ENCODE measurements around the gene IRF4. TPM values are rescaled to one million over a fixed set of nuclear protein-coding genes. Genes with fewer than 3 reads are reported as not detected.

Gene IRF4
- total RNA-seq, 1 experiment from 2014 or later = 0.72 TPM

DNA sequence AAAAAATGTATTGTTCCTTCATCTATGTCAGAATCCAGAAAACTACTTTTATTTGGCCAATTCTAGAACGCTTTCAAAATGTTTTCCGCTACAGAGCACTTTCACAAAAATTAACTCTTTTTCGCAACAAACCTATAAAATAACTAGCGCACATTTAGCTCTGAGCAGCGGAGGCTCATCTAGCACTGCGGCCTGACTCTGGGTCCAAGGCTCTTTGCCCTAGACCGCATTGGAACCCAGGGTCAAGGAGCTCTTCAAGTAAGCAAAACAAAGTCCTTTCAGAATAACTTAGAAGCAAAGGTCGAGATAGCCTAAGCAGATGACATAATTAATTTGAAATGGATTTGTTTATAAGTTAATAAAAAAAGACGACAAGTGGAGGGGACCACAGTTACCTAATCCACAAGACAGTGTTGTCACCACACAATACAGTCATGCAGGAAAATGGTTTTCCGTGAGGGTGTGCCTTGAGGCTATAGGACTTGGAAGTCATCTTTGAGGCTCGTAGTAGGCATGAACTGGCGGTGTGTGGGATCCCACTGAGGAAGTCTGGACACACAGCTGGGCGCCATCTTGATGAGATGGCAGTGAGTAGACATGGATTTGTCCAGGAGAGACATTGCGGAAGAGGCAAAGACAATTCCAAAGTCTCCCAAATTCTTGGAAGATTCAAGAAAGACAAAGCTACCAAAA, 29.2 kb upstream of the IRF4 start:
- ChIA-PET POLR2A (no interaction called here), CTCF (no interaction called here)
- no TSS peak for BruUV-seq (replicated peaks)
- DNase-seq (ENCODE audit: low read depth, low spot score) = no peak
- no peaks in the 10 kb centered on the region for H3K36me3 ChIP-seq (ENCODE audit: control insufficient read depth, insufficient read depth, low read length)
- no peak overlapping the region for H3K4me3 ChIP-seq (ENCODE audit: low read depth in 2 of 2, low read length in 2 of 2)
- H3K27ac ChIP-seq (ENCODE audit: low read length) = no peak overlapping the region
- peaks cover 5% of the 10 kb centered on the region for H3K9me3 ChIP-seq (ENCODE audit: control insufficient read depth, insufficient read depth, low read depth, low read length)
- H3K4me1 ChIP-seq (ENCODE audit: control insufficient read depth, insufficient read depth, low read length) = no peaks in the 10 kb centered on the region
- intact Hi-C loops (cut with micrococcal nuclease; ENCODE audit: unreplicated experiment) (no loop called here), in situ Hi-C loops (cut with HindIII; ENCODE audit: low pct_unique_long_range_greater_than_20kb, low sequenced_read_pairs) (no loop called here)
- ATAC-seq = no peak
- H3K27me3 ChIP-seq (ENCODE audit: control insufficient read depth, insufficient read depth, low read length) = peaks cover 9% of the 10 kb centered on the region; the same call in 1 of the 2 replicates
- TF ChIP-seq TCF7L2 (IDR thresholded peaks at IDR 0.05; ENCODE audit: low read depth, low read length) (no peak), REST (IDR thresholded peaks at IDR 0.05; ENCODE audit: insufficient read depth in 1 of 2, low read depth in 2 of 2, low read length in 1 of 2) (no peak), POLR2AphosphoS5 (IDR thresholded peaks at IDR 0.05; ENCODE audit: low read depth, low read length) (no peak), SIN3A (IDR thresholded peaks at IDR 0.05; ENCODE audit: borderline replicate concordance, insufficient read depth, low read depth, low read length) (no peak)
- TF ChIP-seq, protein P1, sequence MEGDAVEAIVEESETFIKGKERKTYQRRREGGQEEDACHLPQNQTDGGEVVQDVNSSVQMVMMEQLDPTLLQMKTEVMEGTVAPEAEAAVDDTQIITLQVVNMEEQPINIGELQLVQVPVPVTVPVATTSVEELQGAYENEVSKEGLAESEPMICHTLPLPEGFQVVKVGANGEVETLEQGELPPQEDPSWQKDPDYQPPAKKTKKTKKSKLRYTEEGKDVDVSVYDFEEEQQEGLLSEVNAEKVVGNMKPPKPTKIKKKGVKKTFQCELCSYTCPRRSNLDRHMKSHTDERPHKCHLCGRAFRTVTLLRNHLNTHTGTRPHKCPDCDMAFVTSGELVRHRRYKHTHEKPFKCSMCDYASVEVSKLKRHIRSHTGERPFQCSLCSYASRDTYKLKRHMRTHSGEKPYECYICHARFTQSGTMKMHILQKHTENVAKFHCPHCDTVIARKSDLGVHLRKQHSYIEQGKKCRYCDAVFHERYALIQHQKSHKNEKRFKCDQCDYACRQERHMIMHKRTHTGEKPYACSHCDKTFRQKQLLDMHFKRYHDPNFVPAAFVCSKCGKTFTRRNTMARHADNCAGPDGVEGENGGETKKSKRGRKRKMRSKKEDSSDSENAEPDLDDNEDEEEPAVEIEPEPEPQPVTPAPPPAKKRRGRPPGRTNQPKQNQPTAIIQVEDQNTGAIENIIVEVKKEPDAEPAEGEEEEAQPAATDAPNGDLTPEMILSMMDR (IDR thresholded peaks at IDR 0.05) = no peak

DNA sequence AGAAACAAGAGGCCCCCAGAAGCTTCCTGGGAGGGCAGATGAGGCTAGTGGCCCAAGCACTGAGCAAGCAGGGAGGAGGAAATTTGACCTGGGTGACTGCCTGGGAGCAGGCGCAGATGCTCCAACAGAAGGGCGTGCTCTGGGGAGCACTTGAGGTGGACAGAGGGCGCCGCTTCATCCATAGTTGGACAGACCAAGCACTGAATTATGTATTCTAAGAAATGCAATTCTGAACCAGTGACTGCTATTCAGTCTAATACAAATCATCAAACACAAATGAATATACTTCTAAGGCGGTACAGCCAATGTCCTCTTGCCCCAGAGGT, 28.7 kb upstream of the IRF4 start:
- TF ChIP-seq POLR2AphosphoS5 (IDR thresholded peaks at IDR 0.05; ENCODE audit: low read depth, low read length) (no peak), TCF7L2 (IDR thresholded peaks at IDR 0.05; ENCODE audit: low read depth, low read length) (no peak), REST (IDR thresholded peaks at IDR 0.05; ENCODE audit: insufficient read depth in 1 of 2, low read depth in 2 of 2, low read length in 1 of 2) (no peak), SIN3A (IDR thresholded peaks at IDR 0.05; ENCODE audit: borderline replicate concordance, insufficient read depth, low read depth, low read length) (no peak)
- TF ChIP-seq, protein P1 (IDR thresholded peaks at IDR 0.05) = no peak

More for the DNA sequence above, 28.7 kb upstream of the IRF4 start:
- DNase-seq (ENCODE audit: low read depth, low spot score) (no peak), ATAC-seq (no peak)
- H3K27ac ChIP-seq (ENCODE audit: low read length) = no peak overlapping the region
- CTCF ChIA-PET = no interaction called here
- H3K36me3 ChIP-seq (ENCODE audit: control insufficient read depth, insufficient read depth, low read length) = no peaks in the 10 kb centered on the region
- H3K9me3 ChIP-seq (ENCODE audit: control insufficient read depth, insufficient read depth, low read depth, low read length) = peaks cover 5% of the 10 kb centered on the region
- POLR2A ChIA-PET = no interaction called here
- intact Hi-C loops (cut with micrococcal nuclease; ENCODE audit: unreplicated experiment) (no loop called here), in situ Hi-C loops (cut with HindIII; ENCODE audit: low pct_unique_long_range_greater_than_20kb, low sequenced_read_pairs) (no loop called here)
- no TSS peak for BruUV-seq (replicated peaks)
- no peak overlapping the region for H3K4me3 ChIP-seq (ENCODE audit: low read depth in 2 of 2, low read length in 2 of 2)
- peaks cover 9% of the 10 kb centered on the region; the same call in 1 of the 2 replicates for H3K27me3 ChIP-seq (ENCODE audit: control insufficient read depth, insufficient read depth, low read length)
- no peaks in the 10 kb centered on the region for H3K4me1 ChIP-seq (ENCODE audit: control insufficient read depth, insufficient read depth, low read length)

All from Panc1 (cell line).